ENCODE measurements around the gene CHD6. TPM values are rescaled to one million over a fixed set of nuclear protein-coding genes. Genes with fewer than 3 reads are reported as not detected.
A peak's percentile ranks its signal among the peaks of the same experiment; 100 is the strongest.

The CHD6 gene
- total RNA-seq, 1 experiment from 2014 or later = 16.1 TPM

DNA sequence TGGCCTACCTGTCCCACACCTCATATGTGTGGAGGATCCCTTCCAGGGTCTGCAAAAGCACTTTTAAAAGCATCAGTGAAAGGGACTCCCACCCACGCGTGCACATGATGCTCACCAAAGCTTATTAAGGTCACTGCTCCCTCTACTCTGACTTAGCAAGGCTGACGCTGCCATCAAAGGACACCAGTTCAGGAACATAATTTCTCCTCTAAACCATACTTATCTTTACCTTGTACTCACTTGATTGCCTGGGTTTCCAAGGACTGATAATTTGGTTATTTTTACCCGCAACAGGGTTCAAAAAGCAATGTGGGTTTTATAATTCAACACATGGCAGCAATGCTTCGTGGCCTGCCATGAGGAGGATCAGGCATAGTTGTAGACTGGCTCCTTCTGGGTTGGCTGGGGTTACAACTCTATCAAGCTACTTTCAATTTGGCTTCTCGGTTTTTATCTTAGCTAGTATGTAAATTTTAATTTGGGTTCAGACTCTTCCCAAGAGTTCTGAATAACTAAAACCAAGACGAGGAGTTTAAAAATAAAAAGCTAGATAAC lies 199.4 kb downstream of the CHD6 start:
- no peak overlapping the region for H3K4me3 ChIP-seq

GRCh38 chr20:41418031-41418430 lies 200.1 kb downstream of the CHD6 start:
- Histone ChIP-seq H3K4me3 (no peak overlapping the region), H3K9me3 (no peaks in the 10 kb centered on the region), H3K27me3 (no peaks in the 10 kb centered on the region), H3K36me3 (peaks cover 62% of the 10 kb centered on the region)
- DNase-seq = no peak

More for the DNA sequence above, 199.4 kb downstream of the CHD6 start:
- Histone ChIP-seq H3K9me3 (no peaks in the 10 kb centered on the region), H3K27me3 (no peaks in the 10 kb centered on the region), H3K36me3 (peaks cover 62% of the 10 kb centered on the region)
- no peak for DNase-seq

GRCh38 chr20:41415191-41415590 lies 203.0 kb downstream of the CHD6 start:
- H3K9me3 ChIP-seq = no peaks in the 10 kb centered on the region
- H3K36me3 ChIP-seq = peaks cover 67% of the 10 kb centered on the region
- H3K4me3 ChIP-seq = no peak overlapping the region
- H3K27me3 ChIP-seq = no peaks in the 10 kb centered on the region
- no peak for DNase-seq

GRCh38 chr20:41413169-41413568 lies 205.0 kb downstream of the CHD6 start:
- Histone ChIP-seq H3K36me3 (peaks cover 75% of the 10 kb centered on the region), H3K9me3 (no peaks in the 10 kb centered on the region), H3K4me3 (no peak overlapping the region), H3K27me3 (no peaks in the 10 kb centered on the region)
- DNase-seq = no peak

DNA sequence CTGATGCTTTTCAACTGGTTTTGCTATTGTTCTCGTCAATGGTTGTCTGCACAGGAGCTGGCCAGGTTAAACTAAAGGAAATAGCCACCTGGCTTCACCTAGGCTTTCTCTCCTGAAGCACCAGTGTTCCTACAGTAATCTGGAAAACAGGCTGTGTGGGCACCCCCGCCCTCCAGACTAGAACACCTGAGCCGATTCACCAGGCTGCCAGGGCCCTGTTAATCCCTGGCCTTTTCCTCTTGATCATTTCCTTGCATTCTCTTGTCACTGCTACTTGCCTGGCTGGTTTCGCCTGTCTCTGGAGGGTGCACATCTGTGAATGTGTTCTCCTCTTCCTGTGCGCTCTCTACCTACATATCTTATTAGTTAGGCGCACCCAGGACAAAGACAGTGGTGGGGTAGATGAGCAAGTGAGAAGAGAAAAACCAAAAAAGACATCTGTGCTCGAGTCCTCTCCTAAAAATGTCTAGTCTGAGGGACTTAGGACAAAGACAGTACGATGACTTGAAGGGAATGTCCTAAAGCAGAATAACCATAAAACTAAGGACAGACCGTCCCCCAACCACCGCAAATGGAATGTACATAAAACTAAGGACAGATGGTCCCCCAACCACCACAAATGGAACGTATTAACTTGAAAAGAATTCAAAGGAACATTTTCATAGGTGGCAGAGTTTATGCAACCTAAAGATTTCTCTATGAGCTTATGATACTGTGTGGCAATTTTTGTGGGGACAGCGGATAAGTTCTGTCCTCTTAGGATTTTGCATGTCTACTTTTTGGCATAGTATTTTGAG lies 205.7 kb downstream of the CHD6 start:
- peaks cover 72% of the 10 kb centered on the region for H3K36me3 ChIP-seq
- no peaks in the 10 kb centered on the region for H3K27me3 ChIP-seq
- H3K4me3 ChIP-seq = no peak overlapping the region
- DNase-seq = no peak
- H3K9me3 ChIP-seq = no peaks in the 10 kb centered on the region

- peaks cover 72% of the 10 kb centered on the region for H3K36me3 ChIP-seq
- DNase-seq = no peak
- H3K27me3 ChIP-seq = no peaks in the 10 kb centered on the region
- H3K9me3 ChIP-seq = no peaks in the 10 kb centered on the region
- H3K4me3 ChIP-seq = no peak overlapping the region
These were observed 206.8 kb downstream of the CHD6 start for GRCh38 chr20:41411391-41411847.

DNA sequence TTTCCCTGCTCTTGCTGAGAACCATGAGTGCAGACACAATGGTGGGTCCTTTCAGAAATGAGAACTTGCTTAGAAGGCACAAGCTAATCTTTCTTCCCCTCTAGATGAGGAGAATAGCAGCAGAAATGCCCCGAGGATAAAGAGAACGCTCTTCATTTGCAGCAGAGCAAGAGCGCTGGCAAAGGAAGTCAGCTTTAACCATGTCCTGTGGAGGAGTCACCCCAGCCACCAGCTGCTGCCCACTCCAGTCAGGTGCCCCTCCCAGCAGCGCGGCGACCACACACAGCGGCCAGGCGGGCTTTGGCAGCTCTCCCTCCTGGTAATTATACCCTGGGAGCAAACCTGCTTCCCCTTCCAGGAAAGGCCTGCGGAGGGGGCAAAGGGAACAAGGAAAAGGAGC lies 209.2 kb downstream of the CHD6 start:
- DNase-seq = no peak
- Histone ChIP-seq H3K36me3 (peaks cover 69% of the 10 kb centered on the region), H3K4me3 (no peak overlapping the region)

DNA sequence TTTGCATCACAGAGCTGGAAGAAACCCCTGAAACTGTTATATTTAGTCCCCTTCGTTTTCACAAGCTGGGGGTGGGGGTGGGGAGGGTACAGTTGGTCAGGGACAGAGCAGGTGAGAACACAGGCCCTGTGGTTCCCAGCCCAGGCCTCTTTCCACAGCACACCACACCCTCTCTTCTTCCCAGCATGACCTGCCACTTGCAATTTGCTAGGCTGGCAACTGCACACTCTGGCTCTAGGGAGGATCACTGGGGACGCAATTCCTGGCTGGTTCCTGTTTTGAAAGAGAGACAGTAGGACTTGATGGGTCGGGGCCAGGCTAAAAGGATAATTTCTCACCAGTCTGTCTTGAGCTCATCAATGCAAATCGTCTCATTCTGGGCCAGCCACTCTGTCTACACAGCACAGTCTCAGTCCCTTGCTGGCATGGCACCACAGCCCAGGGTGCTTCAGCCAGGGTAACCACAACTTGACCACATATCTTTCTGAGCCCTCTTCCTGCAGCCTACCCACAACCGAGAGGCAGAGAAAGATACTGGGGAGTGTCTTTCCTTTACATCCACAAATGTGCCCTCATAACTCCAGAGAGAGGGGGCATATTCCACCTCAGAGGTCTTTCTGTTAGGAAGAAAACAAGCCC lies 209.9 kb downstream of the CHD6 start:
- no peak for DNase-seq
- Histone ChIP-seq H3K4me3 (no peak overlapping the region), H3K27me3 (no peaks in the 10 kb centered on the region), H3K36me3 (peaks cover 73% of the 10 kb centered on the region), H3K9me3 (no peaks in the 10 kb centered on the region)

More for the DNA sequence above, 209.2 kb downstream of the CHD6 start:
- no peaks in the 10 kb centered on the region for H3K27me3 ChIP-seq
- H3K9me3 ChIP-seq = no peaks in the 10 kb centered on the region

DNA sequence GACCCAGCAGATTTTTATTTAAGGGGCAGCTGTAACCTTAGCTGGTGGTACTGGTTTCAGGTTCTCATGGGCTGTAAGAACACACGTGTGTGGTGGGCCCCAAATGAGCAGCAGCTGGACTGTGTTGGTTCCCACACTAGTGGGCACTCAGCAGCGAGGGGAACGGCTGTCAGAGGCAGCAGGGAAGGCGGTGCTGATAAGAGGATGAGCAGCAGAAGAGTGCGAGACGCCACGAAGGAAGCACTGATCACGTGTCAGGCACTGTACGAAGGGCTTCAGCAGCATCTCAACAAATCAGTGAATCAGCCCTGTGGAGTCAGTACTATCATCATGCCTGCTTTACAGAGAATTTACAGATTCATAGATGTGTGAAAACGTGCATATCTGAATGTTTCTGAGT lies 210.6 kb downstream of the CHD6 start:
- no peak for DNase-seq
- H3K4me3 ChIP-seq = no peak overlapping the region
- H3K27me3 ChIP-seq = no peaks in the 10 kb centered on the region
- peaks cover 68% of the 10 kb centered on the region for H3K36me3 ChIP-seq
- H3K9me3 ChIP-seq = no peaks in the 10 kb centered on the region

GRCh38 chr20:41406896-41407444 lies 211.2 kb downstream of the CHD6 start:
- H3K36me3 ChIP-seq = peaks cover 63% of the 10 kb centered on the region
- DNase-seq = no peak

DNA sequence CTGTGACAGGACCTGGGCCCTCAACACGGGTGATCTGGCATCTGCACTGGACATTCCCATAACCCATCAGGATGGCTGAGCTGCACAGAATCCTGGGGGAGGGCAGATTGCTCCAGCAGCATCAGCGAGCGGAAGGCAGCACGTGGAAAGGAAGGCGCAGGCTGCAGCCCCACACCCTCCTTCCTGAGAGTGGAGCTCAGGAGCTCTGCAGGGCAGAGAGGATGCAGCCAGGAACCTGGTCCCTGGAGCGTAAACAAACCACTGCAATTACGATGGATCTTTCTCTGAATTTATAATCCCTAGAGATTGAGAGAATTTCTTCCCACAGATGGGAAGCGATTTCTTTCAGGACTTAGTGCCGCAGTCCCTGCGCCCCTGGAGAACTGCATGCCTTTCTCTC lies 211.8 kb downstream of the CHD6 start:
- DNase-seq = no peak
- Histone ChIP-seq H3K36me3 (peaks cover 58% of the 10 kb centered on the region), H3K9me3 (no peaks in the 10 kb centered on the region), H3K27me3 (no peaks in the 10 kb centered on the region), H3K4me3 (no peak overlapping the region)

More at GRCh38 chr20:41406896-41407444, 211.2 kb downstream of the CHD6 start:
- H3K4me3 ChIP-seq = no peak overlapping the region
- no peaks in the 10 kb centered on the region for H3K9me3 ChIP-seq
- no peaks in the 10 kb centered on the region for H3K27me3 ChIP-seq

- no peak for DNase-seq
- H3K9me3 ChIP-seq = no peaks in the 10 kb centered on the region
- H3K4me3 ChIP-seq = no peak overlapping the region
- H3K27me3 ChIP-seq = no peaks in the 10 kb centered on the region
- peaks cover 50% of the 10 kb centered on the region for H3K36me3 ChIP-seq
These were observed 212.7 kb downstream of the CHD6 start for GRCh38 chr20:41405436-41405835.

- no peaks in the 10 kb centered on the region for H3K27me3 ChIP-seq
- H3K9me3 ChIP-seq = no peaks in the 10 kb centered on the region
- H3K4me3 ChIP-seq = no peak overlapping the region
- DNase-seq = no peak
- H3K36me3 ChIP-seq = peaks cover 33% of the 10 kb centered on the region
These were observed 214.6 kb downstream of the CHD6 start for GRCh38 chr20:41403604-41404003.

DNA sequence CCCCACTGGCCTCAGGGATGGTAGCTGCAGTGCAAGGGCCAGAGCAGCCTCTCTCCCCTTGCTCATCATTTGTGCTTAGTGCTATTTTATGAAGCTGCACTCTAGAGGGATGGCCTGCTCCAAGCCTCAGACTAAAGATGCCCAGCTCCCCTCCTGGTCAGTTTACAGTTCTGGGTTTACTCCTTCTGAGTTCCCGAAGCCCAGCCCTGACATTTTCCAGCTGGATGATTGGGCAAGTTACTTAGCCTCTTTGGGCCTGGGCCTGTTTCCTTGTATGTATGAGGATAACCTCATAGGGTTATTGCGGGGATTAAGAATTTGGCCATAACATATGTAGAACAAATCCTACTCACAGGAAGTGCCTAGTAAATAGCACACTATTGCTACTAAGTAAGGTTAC lies 219.8 kb downstream of the CHD6 start:
- Histone ChIP-seq H3K27me3 (no peaks in the 10 kb centered on the region), H3K4me3 (no peak overlapping the region), H3K9me3 (no peaks in the 10 kb centered on the region), H3K36me3 (peaks cover 3% of the 10 kb centered on the region)
- peak; percentile 53 for DNase-seq

GRCh38 chr20:41395667-41396664 lies 222.2 kb downstream of the CHD6 start:
- Histone ChIP-seq H3K9me3 (no peaks in the 10 kb centered on the region), H3K27me3 (no peaks in the 10 kb centered on the region), H3K36me3 (no peaks in the 10 kb centered on the region), H3K4me3 (no peak overlapping the region)
- no peak for DNase-seq

DNA sequence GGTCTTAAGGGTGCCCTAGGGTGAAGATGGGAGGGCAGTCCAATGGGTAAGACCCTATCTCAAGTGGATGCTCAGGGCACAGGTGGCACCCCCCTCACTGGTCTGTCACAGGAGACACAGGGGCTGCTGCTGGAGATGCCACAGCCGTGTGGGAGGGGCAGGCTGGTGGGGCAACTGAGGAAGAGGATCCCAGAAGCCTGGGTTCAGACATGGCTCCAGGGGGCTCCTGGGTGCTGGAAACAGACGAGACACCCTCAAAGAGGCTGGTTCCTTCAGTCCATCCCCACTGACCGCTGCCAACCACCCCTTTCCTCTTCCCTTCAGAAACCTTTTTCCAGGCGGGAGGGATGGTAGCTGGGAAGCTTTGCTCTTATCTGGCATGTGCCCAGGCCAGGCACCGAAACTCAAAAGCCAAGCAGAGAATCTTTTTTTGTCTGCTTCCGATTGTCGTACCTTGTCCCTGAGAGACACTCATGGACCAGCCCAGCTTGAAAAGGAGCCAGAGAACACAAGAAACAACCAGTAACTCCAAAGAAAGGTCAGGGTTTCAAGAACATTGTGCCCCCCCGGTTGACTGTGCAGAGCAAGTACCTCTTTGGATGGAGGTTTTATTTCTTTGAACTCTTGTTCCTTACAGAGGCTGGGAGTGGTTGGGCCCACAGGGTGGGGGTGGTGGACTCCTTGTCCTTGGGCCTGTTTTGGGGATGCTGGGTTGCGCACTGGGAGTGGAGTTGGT lies 223.1 kb downstream of the CHD6 start:
- Histone ChIP-seq H3K4me3 (no peak overlapping the region), H3K9me3 (no peaks in the 10 kb centered on the region), H3K36me3 (no peaks in the 10 kb centered on the region), H3K27me3 (no peaks in the 10 kb centered on the region)
- no peak for DNase-seq
